Esophagus muscularis mucosa (tissue), 4 donors: Measurements from ENCODE around the gene ELOVL6.

ENCODE experiments used
- CTCF ChIP-seq, 3 experiments: fragments of 200-600 bp in 2 of 3; fragments of 450-650 bp in 1 of 3; sonication (generic) in 2 of 3; IDR thresholded peaks; one replicate each; pipeline ENCODE4 v1.5.1; 2017 to 2019; ENCODE audit warnings: antibody characterized with exemption in 3 of 3, mild to moderate bottlenecking in 2 of 3, moderate library complexity in 1 of 3
- EP300 ChIP-seq: sonication (generic); formaldehyde crosslinking; IDR thresholded peaks from one replicate; pipeline ENCODE4 v1.6.1; 2017; ENCODE audit warnings: antibody characterized with exemption
- POLR2A ChIP-seq: fragments of 450-650 bp; IDR thresholded peaks from one replicate; pipeline ENCODE4 v1.6.1; 2017; ENCODE audit warnings: antibody characterized with exemption, moderate library complexity, mild to moderate bottlenecking, low read depth

- no peak for TF ChIP-seq CTCF (IDR thresholded peaks at IDR 0.05)
- TF ChIP-seq POLR2A: no peak
- TF ChIP-seq EP300: no peak
Measured at GRCh38 chr4:110092646-110093045, 105.8 kb downstream of the ELOVL6 start.
